Embryonic facial prominence (tissue), 1 donor: ENCODE results near the gene ADM.

ENCODE experiments used
- DNase-seq: peaks from one replicate; pipeline ENCODE4 v3.0.0-alpha.2; 2016; ENCODE audit errors: extremely low spot score

ADM gene

GRCh38 chr11:10289765-10290380 is 15.0 kb upstream of the ADM start:
- DNase-seq = no peak

- DNase-seq = no peak
Measured at GRCh38 chr11:10291801-10292638, 12.9 kb upstream of the ADM start.

- DNase-seq = no peak
Measured at GRCh38 chr11:10293423-10294289, 11.2 kb upstream of the ADM start, which contains the start of gene SBF2. SBF2 (minus strand) TSS chr11:10294219; CDS start chr11:10294069, 150 bp downstream.

- DNase-seq = no peak
Measured at GRCh38 chr11:10294290-10294953, 10.5 kb upstream of the ADM start.

- DNase-seq = no peak
Measured at GRCh38 chr11:10295064-10295901, 9.6 kb upstream of the ADM start.

GRCh38 chr11:10298342-10298741 is 6.5 kb upstream of the ADM start:
- DNase-seq = no peak

- DNase-seq = no peak
Measured at GRCh38 chr11:10301656-10302358, 3.1 kb upstream of the ADM start.

- DNase-seq = no peak
Measured at GRCh38 chr11:10302359-10302743, 2.5 kb upstream of the ADM start.

- DNase-seq = no peak
Measured at GRCh38 chr11:10302744-10303557, 1.9 kb upstream of the ADM start.

- DNase-seq = no peak
Measured at GRCh38 chr11:10303558-10304363, 1.1 kb upstream of the ADM start.

GRCh38 chr11:10305262-10305963 is 540 bp downstream of the ADM start:
- no peak for DNase-seq

- no peak for DNase-seq
Measured at GRCh38 chr11:10305964-10306918, 1.4 kb downstream of the ADM start.

- DNase-seq = no peak
Measured at GRCh38 chr11:10307022-10307399, 2.1 kb downstream of the ADM start.

- peak; percentile 64 for DNase-seq
Measured at GRCh38 chr11:10307400-10308200, 2.7 kb downstream of the ADM start.

GRCh38 chr11:10308201-10308954 is 3.5 kb downstream of the ADM start:
- DNase-seq = no peak
